Neutrophil (primary cell): ENCODE results near the gene NUDCD3.

Experiments used
- H3K27ac ChIP-seq: fragments of 200-600 bp; sonication (generic); 2 replicates; pipeline ENCODE4 v1.5.1; 2016; ENCODE audit warnings: mild to moderate bottlenecking, moderate library complexity
- H3K27me3 ChIP-seq: fragments of 200-600 bp; sonication (generic); 2 replicates; pipeline ENCODE4 v1.6.0; 2016; ENCODE audit warnings: mild to moderate bottlenecking
- H3K36me3 ChIP-seq: fragments of 200-600 bp; sonication (generic); 2 replicates; pipeline ENCODE4 v1.5.1; 2017
- H3K4me1 ChIP-seq, 2 experiments: fragments of 200-600 bp in 1 of 2; sonication (generic) in 1 of 2; 1 replicate in 1 of 2; 2 replicates in 1 of 2; pipeline versions ENCODE4 v1.5.1 to v1.6.1; 2013 to 2016; ENCODE audit warnings: low read depth in 1 of 2, low read length in 1 of 2, mild to moderate bottlenecking in 1 of 2, moderate library complexity in 1 of 2; ENCODE audit not compliant: control insufficient read depth in 1 of 2, insufficient read depth in 1 of 2
- H3K4me3 ChIP-seq, 2 experiments: fragments of 200-600 bp in 1 of 2; sonication (generic) in 1 of 2; 1 replicate in 1 of 2; 2 replicates in 1 of 2; pipeline ENCODE4 v1.5.1; 2013 to 2016; ENCODE audit warnings: low read depth in 1 of 2, low read length in 1 of 2, mild to moderate bottlenecking in 1 of 2, moderate library complexity in 1 of 2
- H3K9me3 ChIP-seq: fragments of 200-600 bp; sonication (generic); 2 replicates; pipeline ENCODE4 v1.5.1; 2016
- TF ChIP-seq, protein P1 (sequence below): fragments of 200-600 bp; sonication (generic); IDR thresholded peaks from 2 replicates; pipeline ENCODE4 v1.5.1; 2016; ENCODE audit warnings: antibody characterized with exemption

The NUDCD3 gene

GRCh38 chr7:44470135-44470479 lies 20.4 kb downstream of the NUDCD3 start:
- Histone ChIP-seq H3K36me3 (peaks cover 7% of the 10 kb centered on the region), H3K9me3 (no peaks in the 10 kb centered on the region), H3K4me1 (peaks cover 13 to 16% of the 10 kb centered on the region in 2 experiments)

DNA sequence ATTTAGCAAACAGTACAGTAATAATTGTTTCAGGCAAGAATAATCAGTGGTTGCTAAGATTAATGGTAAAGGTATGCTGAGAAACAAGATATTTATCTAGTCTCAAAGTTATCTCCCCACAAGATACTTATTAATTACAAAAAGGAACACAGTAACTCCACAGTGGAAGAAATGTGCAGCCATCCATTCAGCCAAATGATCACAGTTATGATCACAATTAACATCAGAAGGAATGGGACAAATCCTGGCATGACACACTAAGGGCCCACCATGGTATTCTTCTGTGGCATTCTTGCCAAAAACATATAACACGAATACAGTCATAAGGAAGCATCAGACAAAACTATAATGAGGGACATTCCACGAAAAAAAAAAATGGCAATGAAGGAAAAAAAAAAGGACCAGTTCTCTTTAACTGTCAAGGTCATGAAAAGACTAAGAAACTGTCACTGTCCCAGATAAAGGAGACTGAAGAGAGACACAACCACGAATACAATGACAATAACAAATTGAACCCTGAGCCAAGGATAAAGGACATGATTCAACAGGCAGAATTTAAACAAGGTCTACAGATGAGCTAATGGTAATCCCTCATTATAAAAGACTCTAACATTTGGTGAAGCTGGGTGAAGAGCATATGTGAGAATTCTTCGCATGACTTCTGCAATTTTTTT lies 20.9 kb downstream of the NUDCD3 start:
- H3K27me3 ChIP-seq: no peaks in the 10 kb centered on the region
- H3K27ac ChIP-seq: peak overlapping the region; percentile 66
- no peaks in the 10 kb centered on the region for H3K9me3 ChIP-seq
- H3K4me1 ChIP-seq: peaks cover 13 to 16% of the 10 kb centered on the region in 2 experiments
- TF ChIP-seq, protein P1, sequence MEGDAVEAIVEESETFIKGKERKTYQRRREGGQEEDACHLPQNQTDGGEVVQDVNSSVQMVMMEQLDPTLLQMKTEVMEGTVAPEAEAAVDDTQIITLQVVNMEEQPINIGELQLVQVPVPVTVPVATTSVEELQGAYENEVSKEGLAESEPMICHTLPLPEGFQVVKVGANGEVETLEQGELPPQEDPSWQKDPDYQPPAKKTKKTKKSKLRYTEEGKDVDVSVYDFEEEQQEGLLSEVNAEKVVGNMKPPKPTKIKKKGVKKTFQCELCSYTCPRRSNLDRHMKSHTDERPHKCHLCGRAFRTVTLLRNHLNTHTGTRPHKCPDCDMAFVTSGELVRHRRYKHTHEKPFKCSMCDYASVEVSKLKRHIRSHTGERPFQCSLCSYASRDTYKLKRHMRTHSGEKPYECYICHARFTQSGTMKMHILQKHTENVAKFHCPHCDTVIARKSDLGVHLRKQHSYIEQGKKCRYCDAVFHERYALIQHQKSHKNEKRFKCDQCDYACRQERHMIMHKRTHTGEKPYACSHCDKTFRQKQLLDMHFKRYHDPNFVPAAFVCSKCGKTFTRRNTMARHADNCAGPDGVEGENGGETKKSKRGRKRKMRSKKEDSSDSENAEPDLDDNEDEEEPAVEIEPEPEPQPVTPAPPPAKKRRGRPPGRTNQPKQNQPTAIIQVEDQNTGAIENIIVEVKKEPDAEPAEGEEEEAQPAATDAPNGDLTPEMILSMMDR: no peak
- H3K4me3 ChIP-seq: no peak overlapping the region
- H3K36me3 ChIP-seq: peaks cover 5% of the 10 kb centered on the region

More at GRCh38 chr7:44470135-44470479, 20.4 kb downstream of the NUDCD3 start:
- Histone ChIP-seq H3K4me3 (no peak overlapping the region), H3K27ac (no peak overlapping the region), H3K27me3 (no peaks in the 10 kb centered on the region)
- TF ChIP-seq, protein P1: no peak

DNA sequence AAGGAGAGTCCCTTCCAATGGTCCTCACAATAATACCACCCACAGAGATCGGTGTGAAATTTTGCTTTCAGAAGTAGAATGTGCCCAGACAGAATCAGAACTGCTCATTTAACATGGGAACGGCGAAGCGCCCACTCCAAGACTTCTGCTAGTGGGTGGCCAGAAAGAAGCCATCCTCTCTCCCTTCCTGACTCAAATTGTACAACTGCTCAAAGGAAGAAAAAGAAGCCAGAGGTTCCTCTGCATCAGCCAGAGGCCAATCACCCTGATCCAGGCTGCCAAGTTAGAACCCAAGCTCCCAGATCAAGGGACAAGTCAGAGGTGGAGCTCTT lies 23.3 kb downstream of the NUDCD3 start:
- Histone ChIP-seq H3K9me3 (no peaks in the 10 kb centered on the region), H3K4me1 (peaks cover 13 to 16% of the 10 kb centered on the region in 2 experiments), H3K36me3 (peaks cover 3% of the 10 kb centered on the region), H3K27me3 (no peaks in the 10 kb centered on the region), H3K27ac (no peak overlapping the region), H3K4me3 (no peak overlapping the region)
- TF ChIP-seq, protein P1: no peak

GRCh38 chr7:44466300-44467216 lies 23.9 kb downstream of the NUDCD3 start:
- Histone ChIP-seq H3K27ac (no peak overlapping the region), H3K4me1 (peaks cover 13 to 16% of the 10 kb centered on the region in 2 experiments), H3K9me3 (no peaks in the 10 kb centered on the region), H3K36me3 (peaks cover 3% of the 10 kb centered on the region), H3K4me3 (no peak overlapping the region), H3K27me3 (no peaks in the 10 kb centered on the region)
- TF ChIP-seq, protein P1: no peak

DNA sequence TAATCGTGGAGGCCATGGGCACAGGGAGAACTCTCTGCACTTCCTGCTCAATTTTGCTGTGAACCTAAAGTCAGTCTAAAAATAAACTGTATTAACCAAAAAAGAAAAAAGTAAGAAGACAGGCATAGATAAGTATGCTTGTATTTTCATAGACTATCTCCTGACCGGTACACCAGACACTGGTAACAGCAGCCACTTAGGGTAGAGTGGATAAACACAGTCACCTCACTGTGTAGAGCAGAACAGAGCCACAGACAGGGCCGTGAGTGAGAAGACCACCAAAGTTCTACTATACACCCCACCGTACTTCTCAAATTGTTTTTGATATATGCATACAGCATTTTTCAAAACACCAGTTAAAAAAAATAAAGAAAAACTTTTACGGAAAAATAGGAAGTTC lies 25.0 kb downstream of the NUDCD3 start:
- Histone ChIP-seq H3K27ac (no peak overlapping the region), H3K4me3 (no peak overlapping the region), H3K9me3 (no peaks in the 10 kb centered on the region), H3K4me1 (peaks cover 13 to 16% of the 10 kb centered on the region in 2 experiments), H3K36me3 (no peaks in the 10 kb centered on the region), H3K27me3 (no peaks in the 10 kb centered on the region)
- TF ChIP-seq, protein P1: no peak
